Neural cell (in vitro differentiated cells): ENCODE results near the gene BCAS2.

Source experiments
- EZH2 ChIP-seq: fragments of 200-600, 300-800 bp; shearing (Covaris generic), sonication (generic); IDR thresholded peaks from 2 replicates; pipeline ENCODE4 v1.6.1; 2014; ENCODE audit warnings: antibody characterized with exemption, low read length, borderline replicate concordance, mild to moderate bottlenecking; ENCODE audit not compliant: insufficient read depth, poor library complexity, severe bottlenecking
- POLR2AphosphoS5 ChIP-seq: IDR thresholded peaks from 2 replicates; pipeline ENCODE4 v1.6.1; 2012
- REST ChIP-seq: IDR thresholded peaks from 2 replicates; pipeline ENCODE4 v1.6.1; 2012; ENCODE audit warnings: borderline replicate concordance
- SMC3 ChIP-seq: fragments of 450-650 bp; conservative IDR thresholded peaks from 2 replicates; pipeline ENCODE4 v1.6.1; 2014; ENCODE audit warnings: antibody characterized with exemption, mild to moderate bottlenecking, moderate library complexity; ENCODE audit not compliant: poor library complexity

- no peak for TF ChIP-seq REST
- no peak for TF ChIP-seq SMC3
- TF ChIP-seq POLR2AphosphoS5: no peak
- TF ChIP-seq EZH2: no peak
These were observed 56.5 kb downstream of the BCAS2 start for GRCh38 chr1:114524944-114525343.
